HG03571 (cell line): ENCODE measurements around the gene RPH3AL.

Source experiments
- ATAC-seq: cut with Tn5 transposase; IDR thresholded peaks from one replicate; pipeline ENCODE4 v1.9.1; 2021; ENCODE audit not compliant: unreplicated experiment

RPH3AL gene

GRCh38 chr17:352421-353212 lies at the start of gene RPH3AL:
RPH3AL (minus strand) TSS chr17:352807; CDS start chr17:327543, 25,264 bp downstream.
- no peak for ATAC-seq

GRCh38 chr17:400257-400656 lies 47.6 kb upstream of the RPH3AL start:
- no peak for ATAC-seq

- no peak for ATAC-seq
Measured at GRCh38 chr17:396788-397187, 44.2 kb upstream of the RPH3AL start.

- no peak for ATAC-seq
Measured at GRCh38 chr17:395974-396373, 43.4 kb upstream of the RPH3AL start.

- no peak for ATAC-seq
Measured at GRCh38 chr17:395179-395578, 42.6 kb upstream of the RPH3AL start.

- no peak for ATAC-seq
Measured at GRCh38 chr17:394718-395095, 42.1 kb upstream of the RPH3AL start.

- no peak for ATAC-seq
Measured at GRCh38 chr17:393806-394717, 41.5 kb upstream of the RPH3AL start.

GRCh38 chr17:391850-392249 lies 39.2 kb upstream of the RPH3AL start:
- ATAC-seq, result no peak

GRCh38 chr17:390025-390424 lies 37.4 kb upstream of the RPH3AL start:
- no peak for ATAC-seq

- ATAC-seq, result no peak
Measured at GRCh38 chr17:388087-388486, 35.5 kb upstream of the RPH3AL start.

- ATAC-seq, result no peak
Measured at GRCh38 chr17:386141-386876, 33.7 kb upstream of the RPH3AL start.

GRCh38 chr17:385836-386140 lies 33.2 kb upstream of the RPH3AL start:
- no peak for ATAC-seq

GRCh38 chr17:385178-385835 lies 32.7 kb upstream of the RPH3AL start:
- no peak for ATAC-seq

GRCh38 chr17:384622-385177 lies 32.1 kb upstream of the RPH3AL start:
- ATAC-seq, result no peak

- no peak for ATAC-seq
Measured at GRCh38 chr17:383771-384621, 31.4 kb upstream of the RPH3AL start.

GRCh38 chr17:382644-383533 lies 30.3 kb upstream of the RPH3AL start:
- ATAC-seq, result no peak

GRCh38 chr17:381941-382643 lies 29.5 kb upstream of the RPH3AL start:
- ATAC-seq, result no peak

- ATAC-seq, result no peak
Measured at GRCh38 chr17:381516-381915, 28.9 kb upstream of the RPH3AL start.
